GM23248 (cell line): ENCODE results near the gene COPS7B. TPM values are rescaled to one million over a fixed set of nuclear protein-coding genes. Genes with fewer than 3 reads are reported as not detected.

ENCODE experiments used
- DNase-seq: peaks from one replicate; pipeline ENCODE4 v3.0.0-alpha.2; 2015
- H2AFZ ChIP-seq: fragments of 200-600 bp; sonication (generic); 2 replicates; pipeline ENCODE4 v1.6.1; 2016; ENCODE audit warnings: antibody characterized with exemption
- H3F3A ChIP-seq: fragments of 200-600 bp; sonication (generic); 2 replicates; pipeline ENCODE4 v1.6.1; 2016; ENCODE audit warnings: mild to moderate bottlenecking, antibody characterized with exemption, mixed run types; ENCODE audit not compliant: insufficient read depth
- H3K27ac ChIP-seq: fragments of 200-600 bp; sonication (generic); 2 replicates; pipeline ENCODE4 v1.5.1; 2016; ENCODE audit warnings: mild to moderate bottlenecking
- H3K27me3 ChIP-seq: fragments of 200-600 bp; sonication (generic); replicated peaks from 2 replicates; pipeline ENCODE4 v1.6.1; 2016; ENCODE audit warnings: mild to moderate bottlenecking; ENCODE audit not compliant: insufficient read depth
- H3K36me3 ChIP-seq: fragments of 200-600 bp; sonication (generic); 2 replicates; pipeline ENCODE4 v1.6.1; 2016; ENCODE audit warnings: low read depth, mild to moderate bottlenecking
- H3K4me1 ChIP-seq: fragments of 200-600 bp; sonication (generic); 2 replicates; pipeline ENCODE4 v1.6.1; 2016; ENCODE audit warnings: mild to moderate bottlenecking; ENCODE audit not compliant: insufficient read depth
- H3K4me2 ChIP-seq: fragments of 200-600 bp; sonication (generic); one replicate; pipeline ENCODE4 v1.6.1; 2016; ENCODE audit warnings: mild to moderate bottlenecking; ENCODE audit not compliant: unreplicated experiment
- H3K4me3 ChIP-seq: fragments of 200-600 bp; sonication (generic); 2 replicates; pipeline ENCODE4 v1.5.1; 2016; ENCODE audit warnings: mild to moderate bottlenecking
- H3K79me2 ChIP-seq: fragments of 200-600 bp; sonication (generic); 2 replicates; pipeline ENCODE4 v1.6.1; 2016; ENCODE audit warnings: mild to moderate bottlenecking; ENCODE audit not compliant: insufficient read depth
- H3K9ac ChIP-seq: fragments of 200-600 bp; sonication (generic); 2 replicates; pipeline ENCODE4 v1.6.1; 2016; ENCODE audit warnings: mild to moderate bottlenecking
- H3K9me2 ChIP-seq: fragments of 200-600 bp; sonication (generic); 2 replicates; pipeline ENCODE4 v1.6.1; 2016; ENCODE audit warnings: mixed run types, mild to moderate bottlenecking, moderate library complexity; ENCODE audit not compliant: insufficient read depth
- H3K9me3 ChIP-seq: fragments of 200-600 bp; sonication (generic); one replicate; pipeline ENCODE4 v1.6.1; 2017; ENCODE audit warnings: low read depth
- H4K20me1 ChIP-seq: fragments of 200-600 bp; sonication (generic); 2 replicates; pipeline ENCODE4 v1.6.0; 2016; ENCODE audit not compliant: insufficient read depth
- EZH2 ChIP-seq: fragments of 200-600 bp; sonication (generic); IDR thresholded peaks from 2 replicates; pipeline ENCODE4 v1.6.1; 2018; ENCODE audit warnings: antibody characterized with exemption, mild to moderate bottlenecking; ENCODE audit not compliant: insufficient read depth, poor library complexity, severe bottlenecking
- EZH2phosphoT487 ChIP-seq: fragments of 200-600 bp; sonication (generic); IDR thresholded peaks from 2 replicates; pipeline ENCODE4 v1.6.1; 2018; ENCODE audit warnings: antibody characterized with exemption, moderate library complexity, mild to moderate bottlenecking, low read depth; ENCODE audit not compliant: insufficient read depth
- whole genome bisulfite sequencing, 2 experiments: methylation state at CpG; one replicate each; pipeline ENCODE4 v1.1.6; 2015 to 2017; ENCODE audit warnings: low lambda C conversion rate in 2 of 2, low coverage in 1 of 2; ENCODE audit errors: missing lambda C conversion rate in 2 of 2; 5-methylcytosine and 5-hydroxymethylcytosine counted together
- in situ Hi-C: fragments of 300-500 bp; cut with MboI; formaldehyde crosslinking; loops from 2 replicates; pipeline ENCODE4 v1.15.0; 2020
- polyA plus RNA-seq: library from polyadenylated mRNA; unstranded; fragments of >200 nt; fragmentation: Nextera tagmentation; extraction: Ambion mirVana; gene quantifications from 2 replicates; pipeline ENCODE4 v1.2.1, GENCODE V29; 2016
- small RNA-seq: library from RNA; depleted of rRNA; stranded (forward); fragments of <200 nt; gene quantifications from one replicate; pipeline ENCODE3, GENCODE V24; 2014; ENCODE audit warnings: low read depth, low replicate concordance
- total RNA-seq: library from RNA; depleted of rRNA; stranded (reverse); fragments of >200 nt; shearing (Covaris generic); gene quantifications from 2 replicates; pipeline ENCODE4 v1.2.3, GENCODE V29; 2014; rRNA removed

COPS7B gene
- total and polyA plus RNA-seq, 2 experiments from 2014 or later: 30.4 to 31.4 TPM

GRCh38 chr2:231853105-231853504, 66.9 kb downstream of the COPS7B start:
- H3K27ac ChIP-seq: no peak overlapping the region
- H3K36me3 ChIP-seq: no peaks in the 10 kb centered on the region
- H3K4me1 ChIP-seq: no peaks in the 10 kb centered on the region
- no peak overlapping the region for H3K4me2 ChIP-seq
- no peaks in the 10 kb centered on the region for H4K20me1 ChIP-seq
- H2AFZ ChIP-seq: no peak overlapping the region
- in situ Hi-C loops: loop anchor here (5.0 kb wide), 1 partner anchor 51 kb away; no protein-coding TSS in a partner anchor
- peaks cover 30% of the 10 kb centered on the region for H3K27me3 ChIP-seq
- 51 to 52% methylated on average over 10 of the region's 10 CpGs for WGBS, 2 experiments
- DNase-seq: no peak
- H3K4me3 ChIP-seq: no peak overlapping the region
- H3K9ac ChIP-seq: no peak overlapping the region
- no peaks in the 10 kb centered on the region for H3K9me2 ChIP-seq
- no peak for TF ChIP-seq EZH2phosphoT487
- no peak for TF ChIP-seq EZH2
- no peaks in the 10 kb centered on the region for H3K9me3 ChIP-seq
- H3F3A ChIP-seq: no peaks in the 10 kb centered on the region
- H3K79me2 ChIP-seq: no peaks in the 10 kb centered on the region

DNA sequence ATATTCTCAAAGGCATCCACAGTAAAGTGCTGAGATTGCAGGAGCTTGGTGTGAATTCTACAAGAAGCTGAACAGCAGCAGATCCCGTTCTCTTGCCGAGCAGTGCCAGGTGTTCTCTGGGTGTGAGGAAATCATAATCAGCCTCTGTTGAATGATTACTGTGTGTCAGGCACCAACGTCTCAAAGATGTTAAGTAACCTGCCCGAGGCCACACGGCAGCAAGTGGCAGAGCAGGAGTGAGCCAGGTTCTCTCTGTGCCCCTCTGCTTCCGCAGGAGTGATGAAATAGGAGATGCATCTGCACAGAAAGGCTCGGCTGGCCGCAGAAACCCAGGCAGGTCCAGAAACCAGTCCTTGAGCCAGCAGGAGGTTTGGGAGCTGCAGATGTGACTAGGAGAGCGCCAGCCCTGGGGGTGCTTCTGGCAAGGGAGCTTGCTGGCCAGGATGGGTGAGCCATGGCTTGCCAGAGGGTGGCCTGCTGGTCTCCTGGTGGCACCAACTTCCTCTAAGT, 68.4 kb downstream of the COPS7B start:
- Histone ChIP-seq H3K9me3 (no peaks in the 10 kb centered on the region), H3K4me3 (no peak overlapping the region), H3K4me2 (no peak overlapping the region), H3K27me3 (peaks cover 27% of the 10 kb centered on the region), H3K4me1 (no peaks in the 10 kb centered on the region), H3K79me2 (no peaks in the 10 kb centered on the region), H3K27ac (no peak overlapping the region), H3F3A (no peaks in the 10 kb centered on the region), H3K9ac (no peak overlapping the region), H2AFZ (no peak overlapping the region), H3K36me3 (no peaks in the 10 kb centered on the region), H3K9me2 (no peaks in the 10 kb centered on the region), H4K20me1 (no peaks in the 10 kb centered on the region)
- no peak for TF ChIP-seq EZH2
- no peak for DNase-seq
- in situ Hi-C loops: loop anchor here (5.0 kb wide), 1 partner anchor 52 kb away; no protein-coding TSS in a partner anchor
- WGBS, 2 experiments: 46 to 49% methylated on average over 9 of the region's 9 CpGs

DNA sequence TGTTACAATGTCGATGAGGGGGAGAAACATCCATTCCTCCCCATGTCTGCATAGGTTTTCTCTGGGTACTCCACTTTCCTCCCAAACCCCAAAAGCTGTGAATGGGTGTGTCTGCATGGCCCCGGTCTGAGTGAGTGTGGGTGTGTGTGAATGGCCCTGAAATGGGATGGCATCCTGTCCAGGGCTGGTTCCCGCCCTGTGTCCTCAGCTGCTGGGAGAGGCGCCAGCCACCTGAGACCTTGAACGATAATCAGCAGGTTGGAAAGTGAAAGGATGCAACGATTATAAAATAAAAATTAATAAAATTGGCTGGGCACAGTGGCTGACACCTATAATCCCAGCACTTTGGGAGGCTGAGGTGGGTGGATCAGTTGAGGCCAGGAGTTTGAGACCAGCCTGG, 70.7 kb downstream of the COPS7B start:
- no peak for DNase-seq
- Histone ChIP-seq H3K79me2 (no peaks in the 10 kb centered on the region), H3K27me3 (peaks cover 19% of the 10 kb centered on the region; the same call in 1 of the 2 replicates), H3K9ac (no peak overlapping the region), H3K36me3 (no peaks in the 10 kb centered on the region), H3K9me3 (no peaks in the 10 kb centered on the region), H2AFZ (no peak overlapping the region), H3K4me3 (no peak overlapping the region), H3K9me2 (no peaks in the 10 kb centered on the region), H3K4me1 (no peaks in the 10 kb centered on the region), H3K27ac (no peak overlapping the region), H3K4me2 (no peak overlapping the region), H3F3A (no peaks in the 10 kb centered on the region), H4K20me1 (no peaks in the 10 kb centered on the region)
- 42% methylated on average over 6 of the region's 6 CpGs for WGBS, 2 experiments
- in situ Hi-C loops: no loop called here
- no peak for TF ChIP-seq EZH2phosphoT487
- TF ChIP-seq EZH2: no peak

Small RNA genes within 50 kb of the gene (small RNA-seq; reads per million reads assigned to genes)
- gene AC073476.4: not detected

Other genes with a start within 250 kb of the COPS7B start
- gene TEX44, start 193.6 kb upstream of the COPS7B start, total RNA-seq: not detected in 2 replicates
- not detected in 2 replicates for gene TEX44, start 193.6 kb upstream of the COPS7B start, polyA plus RNA-seq
- 301 and 318 TPM in 2 replicates for gene PTMA, start 77.9 kb upstream of the COPS7B start, total RNA-seq
- gene PTMA, start 77.9 kb upstream of the COPS7B start, polyA plus RNA-seq: 570 and 594 TPM in 2 replicates
- gene PDE6D, start 5.2 kb upstream of the COPS7B start, total RNA-seq: 12.8 and 29.5 TPM in 2 replicates
- gene PDE6D, start 5.2 kb upstream of the COPS7B start, polyA plus RNA-seq: 34.5 and 36.3 TPM in 2 replicates
- gene NPPC, start 140.0 kb downstream of the COPS7B start, total RNA-seq: not detected in 2 replicates
- gene NPPC, start 140.0 kb downstream of the COPS7B start, polyA plus RNA-seq: 0.26 and 0.29 TPM in 2 replicates
- gene DIS3L2, start 175.3 kb downstream of the COPS7B start, total RNA-seq: 9.4 and 15.6 TPM in 2 replicates
- 9.3 and 10.0 TPM in 2 replicates for gene DIS3L2, start 175.3 kb downstream of the COPS7B start, polyA plus RNA-seq